ENCODE measurements around the gene CTBP1. TPM values are rescaled to one million over a fixed set of nuclear protein-coding genes. Genes with fewer than 3 reads are reported as not detected.

The CTBP1 gene
- total RNA-seq, 1 donor from 2014 or later = 165 TPM

DNA sequence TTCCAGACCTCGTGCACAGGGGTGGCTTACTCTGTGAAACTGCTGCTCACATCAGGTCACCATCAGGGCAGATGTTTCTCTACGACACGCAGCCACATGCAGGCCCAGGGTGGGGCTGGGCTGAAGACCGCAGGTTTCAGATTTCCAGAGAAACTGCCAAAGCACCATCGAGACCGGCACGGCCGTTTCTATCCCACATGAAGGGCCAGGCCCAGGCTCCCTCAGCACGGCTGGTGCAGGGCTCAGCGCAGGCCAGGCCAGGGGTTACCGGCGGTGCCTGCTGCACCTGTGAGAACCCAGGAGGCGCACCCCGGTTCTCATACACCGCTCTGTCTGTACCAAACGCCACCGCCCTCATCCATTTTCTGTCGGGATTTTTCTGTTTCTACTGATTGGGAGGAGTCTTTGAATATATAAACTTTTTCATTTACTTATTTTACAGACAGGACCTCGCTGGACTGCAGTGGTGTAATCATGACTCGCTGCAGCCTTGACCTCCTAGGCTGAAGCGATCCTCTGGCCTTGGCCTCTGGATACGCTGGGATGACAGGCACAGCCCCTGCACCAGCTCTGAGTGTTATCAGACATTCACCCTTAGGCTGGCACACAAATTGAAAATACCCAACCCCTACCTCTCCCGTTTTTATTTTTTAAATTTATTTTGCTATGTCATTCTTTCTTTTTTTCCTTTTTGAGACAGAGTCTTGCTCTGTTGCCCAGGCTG lies 17.1 kb downstream of the CTBP1 start:
- no peaks in the 10 kb centered on the region for H3K4me1 Mint-ChIP-seq (ENCODE audit: unreplicated experiment)
- peaks cover 1% of the 10 kb centered on the region for H3K27me3 Mint-ChIP-seq (ENCODE audit: unreplicated experiment)
- no peak overlapping the region for H3K27ac Mint-ChIP-seq (ENCODE audit: unreplicated experiment)

DNA sequence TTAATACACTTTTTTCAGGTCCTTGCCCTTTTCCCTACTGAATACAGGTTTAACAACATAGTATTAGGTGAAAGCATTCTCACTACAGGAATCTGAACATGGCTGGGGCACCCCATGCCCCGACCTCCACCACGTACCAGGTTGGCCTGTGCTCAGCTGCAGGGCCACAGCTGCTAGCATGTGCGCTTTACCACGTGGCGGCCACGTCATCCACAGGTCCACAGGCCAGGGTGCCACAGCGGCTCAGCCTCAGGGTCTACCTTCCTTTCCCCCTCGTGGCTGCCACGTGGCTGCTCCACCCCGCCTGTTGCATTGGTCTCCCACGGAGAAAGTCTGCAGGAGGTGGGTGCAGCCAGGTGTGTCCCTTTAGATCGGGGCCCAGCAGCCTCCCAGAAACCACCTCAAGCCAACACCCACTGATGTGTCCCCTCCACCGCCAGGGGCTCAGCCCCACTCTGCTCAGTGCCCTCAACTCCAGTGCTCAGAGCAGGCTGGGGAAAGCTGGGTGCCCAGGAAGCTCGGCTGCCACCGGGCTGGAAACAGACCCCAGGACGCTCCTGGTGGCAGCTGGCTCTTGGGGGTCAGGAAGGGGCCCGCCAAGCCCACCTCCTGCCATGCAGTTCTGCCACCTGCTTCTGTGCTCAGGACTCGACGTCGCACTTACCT lies 17.8 kb downstream of the CTBP1 start:
- no peaks in the 10 kb centered on the region for H3K9me3 Mint-ChIP-seq (ENCODE audit: unreplicated experiment)
- H3K4me1 Mint-ChIP-seq (ENCODE audit: unreplicated experiment) = no peaks in the 10 kb centered on the region
- H3K27ac Mint-ChIP-seq (ENCODE audit: unreplicated experiment) = no peak overlapping the region
- H3K36me3 Mint-ChIP-seq (ENCODE audit: low read depth, unreplicated experiment) = peaks cover 41% of the 10 kb centered on the region
- H3K27me3 Mint-ChIP-seq (ENCODE audit: unreplicated experiment) = peaks cover 1% of the 10 kb centered on the region
- no peak for DNase-seq (ENCODE audit: low spot score)
- TF ChIP-seq, protein P1, sequence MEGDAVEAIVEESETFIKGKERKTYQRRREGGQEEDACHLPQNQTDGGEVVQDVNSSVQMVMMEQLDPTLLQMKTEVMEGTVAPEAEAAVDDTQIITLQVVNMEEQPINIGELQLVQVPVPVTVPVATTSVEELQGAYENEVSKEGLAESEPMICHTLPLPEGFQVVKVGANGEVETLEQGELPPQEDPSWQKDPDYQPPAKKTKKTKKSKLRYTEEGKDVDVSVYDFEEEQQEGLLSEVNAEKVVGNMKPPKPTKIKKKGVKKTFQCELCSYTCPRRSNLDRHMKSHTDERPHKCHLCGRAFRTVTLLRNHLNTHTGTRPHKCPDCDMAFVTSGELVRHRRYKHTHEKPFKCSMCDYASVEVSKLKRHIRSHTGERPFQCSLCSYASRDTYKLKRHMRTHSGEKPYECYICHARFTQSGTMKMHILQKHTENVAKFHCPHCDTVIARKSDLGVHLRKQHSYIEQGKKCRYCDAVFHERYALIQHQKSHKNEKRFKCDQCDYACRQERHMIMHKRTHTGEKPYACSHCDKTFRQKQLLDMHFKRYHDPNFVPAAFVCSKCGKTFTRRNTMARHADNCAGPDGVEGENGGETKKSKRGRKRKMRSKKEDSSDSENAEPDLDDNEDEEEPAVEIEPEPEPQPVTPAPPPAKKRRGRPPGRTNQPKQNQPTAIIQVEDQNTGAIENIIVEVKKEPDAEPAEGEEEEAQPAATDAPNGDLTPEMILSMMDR (IDR thresholded peaks at IDR 0.05; ENCODE audit: unreplicated experiment) = no peak
- no peak overlapping the region for H3K4me3 Mint-ChIP-seq (ENCODE audit: unreplicated experiment)

More for the DNA sequence above, 17.1 kb downstream of the CTBP1 start:
- peaks cover 35% of the 10 kb centered on the region for H3K36me3 Mint-ChIP-seq (ENCODE audit: low read depth, unreplicated experiment)
- H3K4me3 Mint-ChIP-seq (ENCODE audit: unreplicated experiment) = no peak overlapping the region
- DNase-seq (ENCODE audit: low spot score) = no peak
- TF ChIP-seq, protein P1 (IDR thresholded peaks at IDR 0.05; ENCODE audit: unreplicated experiment) = no peak
- no peaks in the 10 kb centered on the region for H3K9me3 Mint-ChIP-seq (ENCODE audit: unreplicated experiment)

DNA sequence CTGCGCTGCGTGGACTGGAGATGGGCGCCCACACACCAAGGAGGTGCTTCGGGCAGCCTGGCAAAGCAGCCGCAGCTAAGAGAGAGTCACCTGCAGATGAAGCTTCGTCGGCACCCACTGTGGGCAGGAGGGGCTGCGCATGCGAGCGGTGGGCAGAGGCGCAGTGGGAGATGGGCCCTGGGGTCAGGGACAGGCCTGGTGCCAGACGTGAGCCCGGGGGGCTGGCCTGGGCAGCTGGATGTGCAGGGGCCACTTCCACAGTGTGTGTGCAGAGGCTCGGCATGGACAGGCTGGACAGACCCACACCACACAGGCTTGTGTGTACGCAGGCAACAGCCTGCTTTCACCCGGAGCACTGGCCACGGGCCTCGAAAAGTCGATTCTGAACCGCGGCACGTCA lies 18.6 kb downstream of the CTBP1 start:
- Mint-ChIP-seq H3K27ac (ENCODE audit: unreplicated experiment) (no peak overlapping the region), H3K4me1 (ENCODE audit: unreplicated experiment) (no peaks in the 10 kb centered on the region), H3K27me3 (ENCODE audit: unreplicated experiment) (peaks cover 1% of the 10 kb centered on the region), H3K9me3 (ENCODE audit: unreplicated experiment) (no peaks in the 10 kb centered on the region), H3K4me3 (ENCODE audit: unreplicated experiment) (no peak overlapping the region), H3K36me3 (ENCODE audit: low read depth, unreplicated experiment) (peaks cover 37% of the 10 kb centered on the region)
- DNase-seq (ENCODE audit: low spot score) = no peak
- TF ChIP-seq, protein P1 (IDR thresholded peaks at IDR 0.05; ENCODE audit: unreplicated experiment) = no peak

DNA sequence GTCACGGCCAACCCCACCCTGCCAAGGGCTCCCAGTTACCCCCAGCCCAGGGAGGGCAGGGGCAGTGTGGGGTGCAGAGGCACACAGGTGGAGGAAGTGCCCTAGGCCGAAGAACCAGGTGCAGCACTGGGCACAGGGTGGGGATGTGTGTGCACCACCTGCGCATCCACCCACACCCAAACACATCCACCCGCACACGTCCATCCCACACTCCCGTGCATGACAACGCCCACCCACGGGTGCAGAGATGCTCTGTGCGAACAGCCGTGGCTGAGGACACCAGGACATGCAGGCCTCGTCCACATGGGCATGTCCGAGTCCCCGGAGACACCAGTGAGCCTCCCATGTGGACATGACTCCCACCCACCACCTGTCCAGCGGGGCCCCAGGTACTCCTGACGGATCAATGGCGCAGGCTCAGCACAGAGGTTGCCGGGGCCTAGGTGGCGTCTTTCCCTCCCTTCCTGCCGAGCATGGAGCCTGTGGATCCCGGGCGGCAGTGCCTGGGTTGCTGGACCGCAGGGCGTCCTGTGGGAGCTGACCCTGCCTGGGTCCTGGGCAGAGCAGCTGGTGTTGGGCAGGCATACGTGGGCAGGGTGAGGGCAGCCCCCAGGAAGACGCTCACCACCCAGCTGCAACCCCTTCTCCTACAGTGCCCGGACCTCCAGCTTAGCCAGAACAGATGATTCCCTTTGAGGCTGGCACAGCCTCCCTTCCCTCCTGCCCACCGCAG lies 19.6 kb downstream of the CTBP1 start:
- Mint-ChIP-seq H3K27me3 (ENCODE audit: unreplicated experiment) (peaks cover 8% of the 10 kb centered on the region), H3K9me3 (ENCODE audit: unreplicated experiment) (no peaks in the 10 kb centered on the region), H3K4me1 (ENCODE audit: unreplicated experiment) (no peaks in the 10 kb centered on the region), H3K4me3 (ENCODE audit: unreplicated experiment) (no peak overlapping the region), H3K36me3 (ENCODE audit: low read depth, unreplicated experiment) (peaks cover 35% of the 10 kb centered on the region), H3K27ac (ENCODE audit: unreplicated experiment) (no peak overlapping the region)
- TF ChIP-seq, protein P1 (IDR thresholded peaks at IDR 0.05; ENCODE audit: unreplicated experiment) = no peak
- DNase-seq (ENCODE audit: low spot score) = no peak

Measured in endothelial cell (in vitro differentiated cells).